ENCODE data around the gene MCEMP1. TPM values are rescaled to one million over a fixed set of nuclear protein-coding genes. Genes with fewer than 3 reads are reported as not detected.

The MCEMP1 gene
- total and polyA plus RNA-seq, 7 donors = 0.36 to 2.8 (median 0.50) TPM; not detected in 1

- TF ChIP-seq EP300 (IDR thresholded peaks at IDR 0.05) (no peak), POLR2A (IDR thresholded peaks at IDR 0.05) (no peak), CTCF (IDR thresholded peaks at IDR 0.05) (no peak), POLR2AphosphoS5 (IDR thresholded peaks at IDR 0.05) (no peak)
- Histone ChIP-seq H3K9me3 (no peaks in the 10 kb centered on the region), H3K4me1 (no peaks in the 10 kb centered on the region), H3K36me3 (no peaks in the 10 kb centered on the region), H3K27ac (no peak within 1 kb of the TSS), H3K4me3 (no peak within 1 kb of the TSS), H3K27me3 (peaks cover 5 to 57% (median 35%) of the 10 kb centered on the region in 3 donors)
- DNase-seq = no peak
- intact Hi-C loops (cut with DNase I) = no loop called here
- 52 to 55% methylated on average over 20 of the region's 20 CpGs for WGBS, 2 donors
Measured at GRCh38 chr19:7701654-7702457, 25.0 kb downstream of the MCEMP1 start, which contains the start of gene FCER2. FCER2 (minus strand) TSS chr19:7702131; CDS start chr19:7699760, 2,371 bp downstream.

- 68 to 76% methylated on average over 8 of the region's 8 CpGs for WGBS, 2 donors
- H3K4me1 ChIP-seq = no peaks in the 10 kb centered on the region
- DNase-seq = no peak
- no peaks in the 10 kb centered on the region for H3K9me3 ChIP-seq
- no peak overlapping the region for H3K4me3 ChIP-seq
- peaks cover 1 to 43% (median 21%) of the 10 kb centered on the region in 3 donors for H3K27me3 ChIP-seq
- TF ChIP-seq POLR2A (IDR thresholded peaks at IDR 0.05) = no peak
- TF ChIP-seq POLR2AphosphoS5 (IDR thresholded peaks at IDR 0.05) = no peak
- TF ChIP-seq CTCF (IDR thresholded peaks at IDR 0.05) = no peak
- no peak for TF ChIP-seq EP300 (IDR thresholded peaks at IDR 0.05)
- no peak overlapping the region for H3K27ac ChIP-seq
- intact Hi-C loops (cut with DNase I) = no loop called here
- no peaks in the 10 kb centered on the region for H3K36me3 ChIP-seq
Measured at GRCh38 chr19:7703332-7703731, 26.4 kb downstream of the MCEMP1 start.

- no peak for DNase-seq
- WGBS, 2 donors = 70 to 82% methylated on average over 6 of the region's 6 CpGs
- peaks cover 0 to 32% (median 9%) of the 10 kb centered on the region in 3 donors for H3K27me3 ChIP-seq
Measured at GRCh38 chr19:7704280-7705060, 27.6 kb downstream of the MCEMP1 start.

More at GRCh38 chr19:7704280-7705060, 27.6 kb downstream of the MCEMP1 start:
- intact Hi-C loops (cut with DNase I) = no loop called here
- Histone ChIP-seq H3K9me3 (no peaks in the 10 kb centered on the region), H3K4me1 (no peaks in the 10 kb centered on the region), H3K36me3 (no peaks in the 10 kb centered on the region), H3K27ac (no peak overlapping the region), H3K4me3 (no peak overlapping the region)
- TF ChIP-seq POLR2AphosphoS5 (IDR thresholded peaks at IDR 0.05) = no peak
- no peak for TF ChIP-seq POLR2A (IDR thresholded peaks at IDR 0.05)
- TF ChIP-seq EP300 (IDR thresholded peaks at IDR 0.05) = no peak
- no peak for TF ChIP-seq CTCF (IDR thresholded peaks at IDR 0.05)

Data from sigmoid colon (tissue), 7 donors.